T-helper 2 cell treated with Interferon-gamma antibody and Interleukin-4, amounts not matched to agents 100 ng/mL and 5 ng/mL, for 36 hours (primary cell): ENCODE results near the gene OR1B1. TPM values are rescaled to one million over a fixed set of nuclear protein-coding genes. Genes with fewer than 3 reads are reported as not detected.
"Not testable (repeated sequence)": the region's sequence is repeated elsewhere in the genome, so short reads cannot be mapped to it uniquely, and the experiment has no call there.

Experiments
- intact Hi-C: fragments of 100-400 bp; cut with micrococcal nuclease; formaldehyde crosslinking; loops from one replicate; pipeline ENCODE4 v1.15.1; 2023
- total RNA-seq: library from RNA; stranded (reverse); gene quantifications from 2 replicates; pipeline ENCODE4 v1.2.3, GENCODE V29; 2022

OR1B1 gene
- not detected in 2 replicates for total RNA-seq

GRCh38 chr9:122657527-122657926 lies at the start of gene OR1B1:
Gene OR1B1 (minus strand): TSS chr9:122657627.
- intact Hi-C loops: no loop called here

- intact Hi-C loops: no loop called here
Measured at GRCh38 chr9:122695696-122696095, 38.3 kb upstream of the OR1B1 start.

- intact Hi-C loops: no loop called here
Measured at GRCh38 chr9:122684851-122685250, 27.4 kb upstream of the OR1B1 start.

- intact Hi-C loops: no loop called here
Measured at GRCh38 chr9:122672481-122672880, 15.1 kb upstream of the OR1B1 start.

GRCh38 chr9:122661416-122661815 lies 4.0 kb upstream of the OR1B1 start, which contains the start of gene OR1L1:
Gene OR1L1 (plus strand): TSS chr9:122661716. CDS start chr9:122661716, 0 bp downstream.
- intact Hi-C loops: no loop called here

GRCh38 chr9:122656378-122656777 lies 1.0 kb downstream of the OR1B1 start:
- intact Hi-C loops: no loop called here

- intact Hi-C loops: no loop called here
Measured at GRCh38 chr9:122642226-122642625, 15.2 kb downstream of the OR1B1 start.

- intact Hi-C loops: no loop called here
Measured at GRCh38 chr9:122619996-122620395, 37.4 kb downstream of the OR1B1 start.

GRCh38 chr9:122614362-122614761 lies 43.1 kb downstream of the OR1B1 start, which contains the start of gene OR1Q1:
Gene OR1Q1 (plus strand): TSS chr9:122614738. CDS start chr9:122614738, 0 bp downstream.
- intact Hi-C loops: no loop called here

- intact Hi-C loops: no loop called here
Measured at GRCh38 chr9:122609804-122610203, 47.6 kb downstream of the OR1B1 start.

GRCh38 chr9:122606587-122606986 lies 50.8 kb downstream of the OR1B1 start:
- intact Hi-C loops: no loop called here

GRCh38 chr9:122605691-122606090 lies 51.7 kb downstream of the OR1B1 start:
- intact Hi-C loops: no loop called here

- intact Hi-C loops: not testable (repeated sequence)
Measured at GRCh38 chr9:122583284-122583683, 74.1 kb downstream of the OR1B1 start, which contains the start of gene OR1L8. Gene OR1L8 (minus strand): TSS chr9:122583384. CDS start chr9:122568477, 14,907 bp downstream.

- intact Hi-C loops: no loop called here
Measured at GRCh38 chr9:122580360-122580759, 77.1 kb downstream of the OR1B1 start.

GRCh38 chr9:122579874-122580273 lies 77.6 kb downstream of the OR1B1 start:
- intact Hi-C loops: no loop called here

Other genes starting within 250 kb of the OR1B1 start
- gene OR1J1, start 179.7 kb downstream of the OR1B1 start, total RNA-seq: not detected in 2 replicates
- not detected in 2 replicates for gene OR1J2, start 146.8 kb downstream of the OR1B1 start, total RNA-seq
- gene OR1J4, start 138.5 kb downstream of the OR1B1 start, total RNA-seq: not detected in 2 replicates
- gene OR1N1, start 130.3 kb downstream of the OR1B1 start, total RNA-seq: not detected in 2 replicates
- gene OR1N2, start 104.5 kb downstream of the OR1B1 start, total RNA-seq: not detected in 2 replicates
- 0.30 TPM in 1 of 2 replicates, not detected in the other for gene OR1L8, start 74.2 kb downstream of the OR1B1 start, total RNA-seq
- not detected in 2 replicates for gene OR1Q1, start 42.9 kb downstream of the OR1B1 start, total RNA-seq
- not detected in 2 replicates for gene OR1L1, start 4.1 kb upstream of the OR1B1 start, total RNA-seq
- gene OR1L3, start 17.5 kb upstream of the OR1B1 start, total RNA-seq: not detected in 2 replicates
- gene OR1L4, start 66.4 kb upstream of the OR1B1 start, total RNA-seq: not detected in 2 replicates
- gene OR1L6, start 84.7 kb upstream of the OR1B1 start, total RNA-seq: not detected in 2 replicates
- gene OR5C1, start 131.3 kb upstream of the OR1B1 start, total RNA-seq: not detected in 2 replicates
- gene OR1K1, start 142.5 kb upstream of the OR1B1 start, total RNA-seq: not detected in 2 replicates
- 23.1 and 24.1 TPM in 2 replicates for gene PDCL, start 171.0 kb upstream of the OR1B1 start, total RNA-seq
- gene RC3H2, start 247.7 kb upstream of the OR1B1 start, total RNA-seq: 46.1 and 48.9 TPM in 2 replicates